ENCODE measurements around the gene NFASC. TPM values are rescaled to one million over a fixed set of nuclear protein-coding genes. Genes with fewer than 3 reads are reported as not detected.

Gene NFASC
- total and polyA plus RNA-seq, 7 experiments from 2014 or later: 0.31 TPM; not detected in 6

GRCh38 chr1:204880906-204881305 is 10.2 kb downstream of the NFASC start:
- POLR2A ChIA-PET: interaction anchor here (0.6 kb wide), 2 partner anchors 20 to 45 kb away, joined by 3 read pairs; no protein-coding TSS in a partner anchor
- no peaks in the 10 kb centered on the region for H3K36me3 Mint-ChIP-seq

DNA sequence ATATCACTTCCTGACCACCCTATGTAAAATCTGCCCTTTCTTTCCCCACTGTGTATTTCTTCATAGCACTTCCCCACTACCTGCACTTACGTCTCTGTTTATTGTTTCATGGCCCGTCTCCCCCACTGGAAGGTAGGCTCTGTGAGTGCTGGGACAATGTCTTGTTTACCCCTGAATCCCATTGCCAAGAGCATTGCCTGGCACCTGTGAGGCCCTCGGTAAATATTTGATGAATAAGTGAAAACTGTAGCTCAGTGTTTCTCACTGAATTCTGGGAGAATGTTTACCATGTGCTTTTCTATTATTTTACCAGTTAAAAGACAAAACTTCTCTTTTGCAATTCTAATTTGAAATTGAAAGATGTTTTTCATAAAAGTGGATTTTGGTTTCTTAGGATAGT is 11.8 kb downstream of the NFASC start:
- Mint-ChIP-seq H3K4me1 (no peaks in the 10 kb centered on the region), H3K36me3 (no peaks in the 10 kb centered on the region), H3K4me3 (no peak overlapping the region), H3K9me3 (peaks cover 0 to 2% (median 0%) of the 10 kb centered on the region in 11 donors), H3K27me3 (peaks cover 5 to 36% (median 14%) of the 10 kb centered on the region in 5 donors), H3K27ac (no peak overlapping the region)
- ATAC-seq (no peak), DNase-seq (no peak)
- CTCF ChIA-PET: no interaction called here
- Histone ChIP-seq H3K4me1 (ENCODE audit: control insufficient read depth in 2 of 2, insufficient read depth in 2 of 2, low read length in 2 of 2) (no peaks in the 10 kb centered on the region), H3K36me3 (ENCODE audit: control insufficient read depth in 2 of 3, insufficient read depth in 3 of 3, low read length in 3 of 3) (no peaks in the 10 kb centered on the region), H3K4me3 (ENCODE audit: low read length) (no peak overlapping the region), H3K27ac (ENCODE audit: low read depth, low read length) (no peak overlapping the region), H3K27me3 (ENCODE audit: control insufficient read depth in 2 of 2, insufficient read depth in 2 of 2, low read length in 2 of 2) (no peaks in the 10 kb centered on the region), H3K9me3 (ENCODE audit: control insufficient read depth in 2 of 3, low read length in 3 of 3) (no peaks in the 10 kb centered on the region)
- intact Hi-C loops (cut with micrococcal nuclease): no loop called here
- POLR2A ChIA-PET: no interaction called here

More at GRCh38 chr1:204880906-204881305, 10.2 kb downstream of the NFASC start:
- intact Hi-C loops (cut with micrococcal nuclease): no loop called here
- Mint-ChIP-seq H3K4me3 (no peak overlapping the region), H3K4me1 (no peaks in the 10 kb centered on the region), H3K27ac (no peak overlapping the region), H3K27me3 (peaks cover 5 to 38% (median 14%) of the 10 kb centered on the region in 5 donors), H3K9me3 (peaks cover 0 to 2% (median 0%) of the 10 kb centered on the region in 11 donors)
- DNase-seq (no peak), ATAC-seq (no peak)
- Histone ChIP-seq H3K9me3 (ENCODE audit: control insufficient read depth in 2 of 3, low read length in 3 of 3) (no peaks in the 10 kb centered on the region), H3K4me1 (ENCODE audit: control insufficient read depth in 2 of 2, insufficient read depth in 2 of 2, low read length in 2 of 2) (no peaks in the 10 kb centered on the region), H3K4me3 (ENCODE audit: low read length) (no peak overlapping the region), H3K36me3 (ENCODE audit: control insufficient read depth in 2 of 3, insufficient read depth in 3 of 3, low read length in 3 of 3) (no peaks in the 10 kb centered on the region), H3K27ac (ENCODE audit: low read depth, low read length) (no peak overlapping the region), H3K27me3 (ENCODE audit: control insufficient read depth in 2 of 2, insufficient read depth in 2 of 2, low read length in 2 of 2) (no peaks in the 10 kb centered on the region)
- CTCF ChIA-PET: interaction anchor here (1.3 kb wide), 1 partner anchor 8 kb away, joined by 3 read pairs; no protein-coding TSS in a partner anchor

DNA sequence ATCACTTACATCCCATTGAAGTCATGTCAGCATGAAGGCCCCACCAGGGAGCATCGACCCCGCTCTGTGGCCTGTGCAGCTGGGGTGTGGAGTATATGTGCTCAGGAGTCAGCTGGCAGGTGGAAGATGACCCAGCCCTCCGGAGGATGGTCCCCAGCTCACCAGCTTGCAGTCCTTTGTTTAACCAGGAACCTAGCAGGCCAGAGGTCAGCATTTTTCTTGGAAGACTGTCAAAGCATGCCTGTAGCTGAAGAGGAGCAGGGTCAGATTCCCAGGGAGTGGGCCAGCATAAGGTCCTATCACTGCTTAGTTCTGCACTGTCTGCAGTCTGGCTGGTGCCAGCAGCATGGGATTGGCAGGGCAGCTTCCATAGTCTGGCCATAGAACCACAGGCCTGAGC is 12.7 kb downstream of the NFASC start:
- Histone ChIP-seq H3K36me3 (ENCODE audit: control insufficient read depth in 2 of 3, insufficient read depth in 3 of 3, low read length in 3 of 3) (no peaks in the 10 kb centered on the region), H3K4me3 (ENCODE audit: low read length) (no peak overlapping the region), H3K4me1 (ENCODE audit: control insufficient read depth in 2 of 2, insufficient read depth in 2 of 2, low read length in 2 of 2) (no peaks in the 10 kb centered on the region), H3K27ac (ENCODE audit: low read depth, low read length) (no peak overlapping the region), H3K27me3 (ENCODE audit: control insufficient read depth in 2 of 2, insufficient read depth in 2 of 2, low read length in 2 of 2) (no peaks in the 10 kb centered on the region), H3K9me3 (ENCODE audit: control insufficient read depth in 2 of 3, low read length in 3 of 3) (no peaks in the 10 kb centered on the region)
- DNase-seq (no peak), ATAC-seq (no peak)
- POLR2A ChIA-PET: no interaction called here
- H3K4me3 Mint-ChIP-seq: no peak overlapping the region
- CTCF ChIA-PET: no interaction called here
- peaks cover 3 to 36% (median 12%) of the 10 kb centered on the region in 5 donors for H3K27me3 Mint-ChIP-seq
- H3K9me3 Mint-ChIP-seq: peaks cover 0 to 3% (median 0%) of the 10 kb centered on the region in 11 donors
- intact Hi-C loops (cut with micrococcal nuclease): no loop called here
- H3K36me3 Mint-ChIP-seq: no peaks in the 10 kb centered on the region
- H3K27ac Mint-ChIP-seq: no peak overlapping the region
- no peaks in the 10 kb centered on the region for H3K4me1 Mint-ChIP-seq

GRCh38 chr1:204885288-204885711 is 14.6 kb downstream of the NFASC start:
- ChIA-PET POLR2A (interaction anchor here (0.6 kb wide), 1 partner anchor 487 kb away, joined by 3 read pairs; no protein-coding TSS in a partner anchor), CTCF (no interaction called here)
- Mint-ChIP-seq H3K4me3 (no peak overlapping the region), H3K36me3 (no peaks in the 10 kb centered on the region), H3K4me1 (peaks cover 0 to 2% (median 0%) of the 10 kb centered on the region in 7 donors), H3K9me3 (peaks cover 0 to 3% (median 0%) of the 10 kb centered on the region in 11 donors), H3K27me3 (peaks cover 0 to 34% (median 12%) of the 10 kb centered on the region in 5 donors), H3K27ac (no peak overlapping the region)
- Histone ChIP-seq H3K27ac (ENCODE audit: low read depth, low read length) (no peak overlapping the region), H3K4me3 (ENCODE audit: low read length) (no peak overlapping the region), H3K4me1 (ENCODE audit: control insufficient read depth in 2 of 2, insufficient read depth in 2 of 2, low read length in 2 of 2) (no peaks in the 10 kb centered on the region), H3K27me3 (ENCODE audit: control insufficient read depth in 2 of 2, insufficient read depth in 2 of 2, low read length in 2 of 2) (no peaks in the 10 kb centered on the region), H3K9me3 (ENCODE audit: control insufficient read depth in 2 of 3, low read length in 3 of 3) (no peaks in the 10 kb centered on the region), H3K36me3 (ENCODE audit: control insufficient read depth in 2 of 3, insufficient read depth in 3 of 3, low read length in 3 of 3) (no peaks in the 10 kb centered on the region)
- ATAC-seq: no peak
- DNase-seq: no peak
- intact Hi-C loops (cut with micrococcal nuclease): no loop called here

DNA sequence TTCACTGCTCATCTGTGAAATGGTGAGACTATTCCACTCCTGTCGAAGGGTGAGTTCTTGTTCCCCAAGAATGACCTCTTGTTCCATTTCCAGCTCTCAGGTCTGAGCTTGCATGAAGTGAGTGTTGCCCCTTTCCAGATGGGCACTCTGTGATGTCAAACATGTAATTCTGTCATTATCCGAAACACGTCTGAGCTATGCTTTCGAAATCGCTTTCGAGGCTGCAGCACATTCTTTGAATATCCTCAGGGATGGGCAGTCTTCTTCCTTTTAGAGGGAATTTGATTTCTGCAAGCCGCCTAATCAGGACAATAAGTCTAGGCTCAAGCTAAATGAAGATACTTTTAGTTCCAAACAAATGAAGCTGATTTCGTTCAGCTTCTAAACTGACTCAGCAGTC is 15.1 kb downstream of the NFASC start:
- ATAC-seq: no peak
- no peaks in the 10 kb centered on the region for H3K4me1 ChIP-seq (ENCODE audit: control insufficient read depth in 2 of 2, insufficient read depth in 2 of 2, low read length in 2 of 2)
- H3K36me3 ChIP-seq (ENCODE audit: control insufficient read depth in 2 of 3, insufficient read depth in 3 of 3, low read length in 3 of 3): no peaks in the 10 kb centered on the region
- H3K27ac Mint-ChIP-seq: no peak overlapping the region
- peaks cover 0 to 3% (median 0%) of the 10 kb centered on the region in 11 donors for H3K9me3 Mint-ChIP-seq
- DNase-seq: no peak
- peaks cover 0 to 30% (median 14%) of the 10 kb centered on the region in 5 donors for H3K27me3 Mint-ChIP-seq
- ChIA-PET POLR2A (interaction anchor here (0.6 kb wide), 1 partner anchor 487 kb away, joined by 3 read pairs; no protein-coding TSS in a partner anchor), CTCF (no interaction called here)
- H3K27ac ChIP-seq (ENCODE audit: low read depth, low read length): no peak overlapping the region
- H3K4me3 ChIP-seq (ENCODE audit: low read length): no peak overlapping the region
- intact Hi-C loops (cut with micrococcal nuclease): no loop called here
- H3K9me3 ChIP-seq (ENCODE audit: control insufficient read depth in 2 of 3, low read length in 3 of 3): no peaks in the 10 kb centered on the region
- H3K36me3 Mint-ChIP-seq: no peaks in the 10 kb centered on the region
- peaks cover 0 to 2% (median 0%) of the 10 kb centered on the region in 7 donors for H3K4me1 Mint-ChIP-seq
- no peaks in the 10 kb centered on the region for H3K27me3 ChIP-seq (ENCODE audit: control insufficient read depth in 2 of 2, insufficient read depth in 2 of 2, low read length in 2 of 2)
- H3K4me3 Mint-ChIP-seq: no peak overlapping the region

- no peaks in the 10 kb centered on the region for H3K4me1 ChIP-seq (ENCODE audit: control insufficient read depth in 2 of 2, insufficient read depth in 2 of 2, low read length in 2 of 2)
- no peak overlapping the region for H3K27ac ChIP-seq (ENCODE audit: low read depth, low read length)
- H3K36me3 ChIP-seq (ENCODE audit: control insufficient read depth in 2 of 3, insufficient read depth in 3 of 3, low read length in 3 of 3): no peaks in the 10 kb centered on the region
- ATAC-seq: no peak
- POLR2A ChIA-PET: no interaction called here
- CTCF ChIA-PET: no interaction called here
- no peak overlapping the region for H3K4me3 ChIP-seq (ENCODE audit: low read length)
- Mint-ChIP-seq H3K27me3 (peaks cover 5 to 36% (median 14%) of the 10 kb centered on the region in 5 donors), H3K9me3 (peaks cover 0 to 2% (median 0%) of the 10 kb centered on the region in 11 donors), H3K27ac (no peak overlapping the region), H3K4me3 (no peak overlapping the region), H3K4me1 (peaks cover 0 to 2% (median 0%) of the 10 kb centered on the region in 7 donors), H3K36me3 (no peaks in the 10 kb centered on the region)
- H3K27me3 ChIP-seq (ENCODE audit: control insufficient read depth in 2 of 2, insufficient read depth in 2 of 2, low read length in 2 of 2): no peaks in the 10 kb centered on the region
- intact Hi-C loops (cut with micrococcal nuclease): no loop called here
- DNase-seq: no peak
- H3K9me3 ChIP-seq (ENCODE audit: control insufficient read depth in 2 of 3, low read length in 3 of 3): no peaks in the 10 kb centered on the region
Measured at GRCh38 chr1:204887846-204888245, 17.2 kb downstream of the NFASC start.

GRCh38 chr1:204888294-204888693 is 17.6 kb downstream of the NFASC start:
- peaks cover 10 to 38% (median 19%) of the 10 kb centered on the region in 5 donors for H3K27me3 Mint-ChIP-seq
- Histone ChIP-seq H3K4me1 (ENCODE audit: control insufficient read depth in 2 of 2, insufficient read depth in 2 of 2, low read length in 2 of 2) (no peaks in the 10 kb centered on the region), H3K36me3 (ENCODE audit: control insufficient read depth in 2 of 3, insufficient read depth in 3 of 3, low read length in 3 of 3) (no peaks in the 10 kb centered on the region), H3K27ac (ENCODE audit: low read depth, low read length) (no peak overlapping the region), H3K9me3 (ENCODE audit: control insufficient read depth in 2 of 3, low read length in 3 of 3) (no peaks in the 10 kb centered on the region), H3K4me3 (ENCODE audit: low read length) (no peak overlapping the region), H3K27me3 (ENCODE audit: control insufficient read depth in 2 of 2, insufficient read depth in 2 of 2, low read length in 2 of 2) (no peaks in the 10 kb centered on the region)
- H3K4me1 Mint-ChIP-seq: peaks cover 0 to 2% (median 0%) of the 10 kb centered on the region in 7 donors
- no peak overlapping the region for H3K27ac Mint-ChIP-seq
- ChIA-PET CTCF (interaction anchor here (0.6 to 1.7 kb wide), 2 partner anchors 8 to 77 kb away, joined by 3 to 6 read pairs; no protein-coding TSS in a partner anchor), POLR2A (no interaction called here)
- intact Hi-C loops (cut with micrococcal nuclease): no loop called here
- no peak for DNase-seq
- H3K36me3 Mint-ChIP-seq: no peaks in the 10 kb centered on the region
- ATAC-seq: no peak
- H3K9me3 Mint-ChIP-seq: peaks cover 0 to 2% (median 0%) of the 10 kb centered on the region in 11 donors
- no peak overlapping the region for H3K4me3 Mint-ChIP-seq
